Natural killer cell treated with Interleukin-12 subunit alpha and Interleukin-12 subunit beta and Interleukin-15 and Interleukin-18, amount 100 ng/mL, for 72 hours (primary cell): ENCODE measurements around the gene MICU1. TPM values are rescaled to one million over a fixed set of nuclear protein-coding genes. Genes with fewer than 3 reads are reported as not detected.
"Not testable (repeated sequence)": the region's sequence is repeated elsewhere in the genome, so short reads cannot be mapped to it uniquely, and the experiment has no call there.

ENCODE experiments used
- ATAC-seq, 2 donors: fragments of 150-1000 bp; cut with Tn5 transposase in 1 of 2; sonication (Bioruptor Pico), chemical (Tn5 transposase) in 1 of 2; 2 replicates each; pipeline ENCODE4 v1.10.0; 2021
- DNase-seq: peaks from one replicate; pipeline ENCODE4 v3.0.0; 2022; ENCODE audit warnings: low spot score
- H3K27ac Mint-ChIP-seq, 2 donors: 1 replicate in 1 of 2; 2 replicates in 1 of 2; pipeline ENCODE4 v1.8.0; 2022; ENCODE audit warnings: mixed read lengths in 2 of 2, mild to moderate bottlenecking in 1 of 2, moderate library complexity in 1 of 2
- H3K27me3 Mint-ChIP-seq, 2 donors: 1 replicate in 1 of 2; 2 replicates in 1 of 2; pipeline ENCODE4 v1.8.0; 2022; ENCODE audit warnings: mixed read lengths in 2 of 2
- H3K36me3 Mint-ChIP-seq: one replicate; pipeline ENCODE4 v1.8.0; 2022; ENCODE audit warnings: mixed read lengths
- H3K4me1 Mint-ChIP-seq, 2 donors: 1 replicate in 1 of 2; 2 replicates in 1 of 2; pipeline ENCODE4 v1.8.0; 2022; ENCODE audit warnings: low read depth in 2 of 2, mixed read lengths in 2 of 2, mild to moderate bottlenecking in 1 of 2
- H3K4me3 Mint-ChIP-seq: one replicate; pipeline ENCODE4 v1.8.0; 2022; ENCODE audit warnings: mixed read lengths
- H3K9me3 Mint-ChIP-seq: 2 replicates; pipeline ENCODE4 v1.8.0; 2022; ENCODE audit warnings: mixed read lengths
- total RNA-seq, 2 donors: library from RNA; stranded (reverse); gene quantifications; one replicate each; pipeline ENCODE4 v1.2.3, GENCODE V29; 2022

MICU1 gene
- total RNA-seq, 2 donors from 2014 or later: 40.8 to 43.0 TPM

GRCh38 chr10:72386916-72387586 is 238.8 kb downstream of the MICU1 start:
- H3K9me3 Mint-ChIP-seq: no peaks in the 10 kb centered on the region
- H3K36me3 Mint-ChIP-seq: no peaks in the 10 kb centered on the region
- H3K27me3 Mint-ChIP-seq: no peaks in the 10 kb centered on the region
- ATAC-seq (no peak), DNase-seq (no peak)
- no peak overlapping the region for H3K4me3 Mint-ChIP-seq
- no peaks in the 10 kb centered on the region for H3K4me1 Mint-ChIP-seq
- no peak overlapping the region for H3K27ac Mint-ChIP-seq

DNA sequence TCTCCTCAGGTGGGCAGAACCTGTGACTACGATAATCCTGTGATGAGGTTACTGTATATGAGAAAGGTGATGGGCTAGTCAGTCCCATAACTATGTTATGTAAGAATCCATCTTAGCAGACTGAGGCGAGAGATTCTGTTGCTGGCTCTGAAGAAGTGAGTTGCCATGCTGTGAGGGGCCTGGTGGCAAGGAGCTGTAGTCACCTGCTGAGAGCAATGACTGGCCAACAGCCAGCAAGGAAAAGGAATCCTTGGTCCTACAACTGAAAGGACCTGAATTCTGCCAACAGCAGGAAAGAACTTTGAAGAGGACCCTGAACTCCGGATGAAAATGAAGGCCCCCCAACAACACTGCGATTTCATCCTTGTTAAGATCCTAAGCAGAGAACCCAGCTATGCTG is 240.2 kb downstream of the MICU1 start:
- ATAC-seq (no peak), DNase-seq (no peak)
- Mint-ChIP-seq H3K27ac (no peak overlapping the region), H3K27me3 (no peaks in the 10 kb centered on the region), H3K9me3 (no peaks in the 10 kb centered on the region), H3K4me3 (no peak overlapping the region), H3K4me1 (no peaks in the 10 kb centered on the region), H3K36me3 (no peaks in the 10 kb centered on the region)

DNA sequence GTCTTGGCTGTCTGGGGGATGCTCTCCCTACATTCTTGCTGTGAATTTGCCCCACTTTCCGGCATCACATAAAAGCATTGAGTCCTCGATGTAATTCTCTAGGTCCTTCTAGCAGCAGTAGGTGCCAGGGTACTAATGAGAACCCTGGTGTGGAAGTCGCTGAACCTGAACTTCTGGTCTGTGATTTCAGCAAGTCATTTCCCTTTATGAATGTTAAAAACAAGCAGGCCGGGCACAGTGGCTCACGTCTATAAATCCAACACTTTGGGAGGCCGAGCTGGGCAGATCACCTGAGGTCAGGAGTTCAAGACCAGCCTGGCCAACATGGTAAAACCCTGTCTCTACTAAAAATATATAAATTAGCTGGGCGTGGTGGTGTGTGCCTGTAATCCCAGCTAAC is 240.9 kb downstream of the MICU1 start:
- DNase-seq, H3K4me3 Mint-ChIP-seq, H3K36me3 Mint-ChIP-seq, H3K27me3 Mint-ChIP-seq, H3K9me3 Mint-ChIP-seq, H3K27ac Mint-ChIP-seq, ATAC-seq, H3K4me1 Mint-ChIP-seq: not testable (repeated sequence)

DNA sequence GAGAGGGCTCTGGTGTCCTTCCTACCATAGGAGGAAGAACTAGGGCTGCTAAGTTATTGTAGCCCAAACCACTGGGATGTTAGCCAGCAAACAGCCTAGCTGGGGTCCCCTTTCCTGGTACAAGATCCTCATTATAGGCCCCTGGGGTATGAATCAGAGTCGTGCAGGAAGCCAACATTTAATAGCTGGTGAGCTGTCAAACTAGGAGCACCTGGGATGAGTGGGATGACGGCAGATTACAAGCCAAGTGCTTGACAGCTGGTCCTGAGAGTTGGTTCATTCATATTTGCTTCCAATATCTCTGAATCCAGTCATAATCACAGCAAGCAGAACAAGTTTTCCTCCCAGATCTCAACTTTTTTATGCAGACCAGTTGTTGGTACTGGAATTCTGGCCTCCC is 246.1 kb downstream of the MICU1 start:
- no peaks in the 10 kb centered on the region for H3K9me3 Mint-ChIP-seq
- no peak overlapping the region for H3K4me3 Mint-ChIP-seq
- ATAC-seq (no peak), DNase-seq (no peak)
- peaks cover 9% of the 10 kb centered on the region in 2 donors for H3K4me1 Mint-ChIP-seq
- no peaks in the 10 kb centered on the region for H3K36me3 Mint-ChIP-seq
- H3K27ac Mint-ChIP-seq: peak overlapping the region in 1 of 2 donors; percentile 32
- no peaks in the 10 kb centered on the region for H3K27me3 Mint-ChIP-seq

DNA sequence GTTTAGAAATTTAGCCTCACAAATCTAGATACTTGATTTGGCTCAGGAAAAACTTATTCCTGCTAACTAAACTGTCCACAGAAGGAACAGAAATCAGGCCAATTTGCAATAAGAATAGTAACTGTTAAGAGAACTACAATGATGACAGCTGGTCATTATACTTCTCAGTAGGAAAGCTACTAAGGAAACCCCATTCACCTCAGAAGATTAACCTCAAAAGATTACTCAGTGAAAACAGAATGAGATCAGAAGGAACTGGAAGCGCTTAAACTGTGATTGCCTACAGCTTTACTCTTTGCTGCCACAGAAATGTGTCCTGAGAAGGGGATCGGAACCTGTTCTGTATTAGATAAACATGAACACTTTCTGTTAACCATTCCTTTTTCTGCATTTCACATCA is 246.8 kb downstream of the MICU1 start:
- Mint-ChIP-seq H3K27ac (no peak overlapping the region), H3K4me1 (peaks cover 9% of the 10 kb centered on the region in 2 donors)
- peak in 1 of 2 donors; percentile 54 for ATAC-seq

GRCh38 chr10:72375585-72375984 is 250.3 kb downstream of the MICU1 start:
- Mint-ChIP-seq H3K9me3 (no peaks in the 10 kb centered on the region), H3K4me3 (no peak overlapping the region), H3K27me3 (no peaks in the 10 kb centered on the region), H3K36me3 (no peaks in the 10 kb centered on the region), H3K4me1 (peaks cover 10% of the 10 kb centered on the region in 2 donors), H3K27ac (no peak overlapping the region)
- ATAC-seq (no peak), DNase-seq (no peak)

More for the DNA sequence above, 246.8 kb downstream of the MICU1 start:
- no peak for DNase-seq
- no peaks in the 10 kb centered on the region for H3K9me3 Mint-ChIP-seq
- H3K27me3 Mint-ChIP-seq: no peaks in the 10 kb centered on the region
- no peak overlapping the region for H3K4me3 Mint-ChIP-seq
- H3K36me3 Mint-ChIP-seq: no peaks in the 10 kb centered on the region

GRCh38 chr10:72375173-72375572 is 250.7 kb downstream of the MICU1 start:
- ATAC-seq: no peak

DNA sequence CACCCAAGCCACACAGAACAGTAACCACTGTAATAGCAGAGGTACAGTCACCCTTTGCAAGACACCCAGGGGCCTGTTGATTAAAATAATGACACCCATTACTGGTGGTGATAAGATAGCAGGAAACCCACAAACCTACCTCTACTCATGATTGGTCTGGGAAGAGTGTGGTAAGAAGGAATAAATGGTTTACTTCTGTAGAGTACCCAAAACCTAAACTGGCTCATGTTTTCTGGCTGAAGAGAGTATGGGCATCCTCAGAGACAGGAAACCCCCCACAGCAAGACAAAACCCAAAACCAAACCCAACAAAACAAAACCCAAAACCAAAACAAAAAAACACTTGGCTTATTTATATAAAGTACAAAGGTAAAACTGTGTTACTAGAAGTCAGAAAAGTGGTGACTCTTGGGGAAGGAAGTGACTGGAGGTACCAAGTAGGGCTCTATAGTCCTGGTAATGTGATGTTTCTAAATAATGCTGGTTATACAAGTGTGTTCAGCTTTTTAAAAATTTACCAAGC is 255.6 kb downstream of the MICU1 start:
- peak overlapping the region; percentile 47 for H3K4me3 Mint-ChIP-seq
- no peak for DNase-seq

More at GRCh38 chr10:72375173-72375572, 250.7 kb downstream of the MICU1 start:
- DNase-seq: no peak
- no peaks in the 10 kb centered on the region for H3K36me3 Mint-ChIP-seq
- H3K4me1 Mint-ChIP-seq: peaks cover 14 to 15% of the 10 kb centered on the region in 2 donors
- H3K27ac Mint-ChIP-seq: no peak overlapping the region
- no peaks in the 10 kb centered on the region for H3K9me3 Mint-ChIP-seq
- H3K27me3 Mint-ChIP-seq: no peaks in the 10 kb centered on the region
- no peak overlapping the region for H3K4me3 Mint-ChIP-seq

GRCh38 chr10:72367301-72367960 is 258.4 kb downstream of the MICU1 start:
- peak overlapping the region in 1 of 2 donors; percentile 63 for H3K27ac Mint-ChIP-seq
- no peak for ATAC-seq
- peaks cover 37 to 42% of the 10 kb centered on the region in 2 donors for H3K4me1 Mint-ChIP-seq

More for the DNA sequence above, 255.6 kb downstream of the MICU1 start:
- Mint-ChIP-seq H3K9me3 (no peaks in the 10 kb centered on the region), H3K4me1 (peaks cover 29 to 32% of the 10 kb centered on the region in 2 donors), H3K27me3 (no peaks in the 10 kb centered on the region), H3K36me3 (peaks cover 8% of the 10 kb centered on the region), H3K27ac (peak overlapping the region; percentile 72 to 80)
- ATAC-seq: peak; percentile 89 to 94

DNA sequence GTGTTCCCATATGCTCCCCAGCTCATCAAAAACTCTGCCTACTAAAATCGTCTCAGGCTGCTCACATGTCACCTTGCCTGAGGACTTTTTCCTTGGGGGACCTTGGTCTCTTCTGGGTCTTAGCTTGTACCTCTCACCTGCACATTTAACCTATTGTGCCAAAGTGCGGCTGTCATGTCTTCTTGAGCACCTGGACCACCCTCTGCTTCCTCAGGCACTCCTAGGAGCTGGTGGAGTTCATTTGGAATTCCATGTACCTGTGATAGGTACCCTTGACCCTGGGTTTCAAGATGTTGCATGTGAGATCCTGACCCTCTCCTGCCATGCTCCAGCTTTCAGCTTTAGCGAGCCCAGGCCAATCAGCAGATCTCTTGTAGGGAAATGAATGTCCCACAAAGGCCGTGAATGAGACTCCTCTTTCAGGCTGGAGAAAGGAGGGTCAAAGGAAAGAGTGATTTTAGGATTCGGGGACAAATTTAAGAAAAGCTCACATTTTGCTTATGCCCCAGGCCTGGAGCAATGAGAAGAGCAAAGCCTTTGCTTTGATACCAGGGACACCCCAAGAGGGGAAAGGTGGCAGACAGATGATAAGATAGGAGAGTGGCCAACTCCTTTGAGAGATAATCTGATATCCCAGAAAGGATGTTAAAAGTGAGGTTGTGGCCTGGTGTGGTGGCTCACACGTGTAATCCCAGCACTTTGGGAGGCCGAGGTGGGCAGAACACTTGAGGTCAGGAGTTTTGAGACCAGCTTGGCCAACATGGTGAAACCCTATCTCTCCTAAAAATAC is 260.6 kb downstream of the MICU1 start:
- ATAC-seq (no peak), DNase-seq (no peak)
- H3K4me3 Mint-ChIP-seq: no peak overlapping the region
- H3K27me3 Mint-ChIP-seq: peaks cover 0 to 2% of the 10 kb centered on the region in 2 donors
- H3K36me3 Mint-ChIP-seq: peaks cover 8% of the 10 kb centered on the region
- peak overlapping the region in 1 of 2 donors; percentile 47 for H3K27ac Mint-ChIP-seq
- peaks cover 34 to 38% of the 10 kb centered on the region in 2 donors for H3K4me1 Mint-ChIP-seq
- no peaks in the 10 kb centered on the region for H3K9me3 Mint-ChIP-seq

More at GRCh38 chr10:72367301-72367960, 258.4 kb downstream of the MICU1 start:
- H3K27me3 Mint-ChIP-seq: peaks cover 0 to 2% of the 10 kb centered on the region in 2 donors
- H3K36me3 Mint-ChIP-seq: peaks cover 8% of the 10 kb centered on the region
- no peak overlapping the region for H3K4me3 Mint-ChIP-seq
- H3K9me3 Mint-ChIP-seq: no peaks in the 10 kb centered on the region
- DNase-seq: no peak

DNA sequence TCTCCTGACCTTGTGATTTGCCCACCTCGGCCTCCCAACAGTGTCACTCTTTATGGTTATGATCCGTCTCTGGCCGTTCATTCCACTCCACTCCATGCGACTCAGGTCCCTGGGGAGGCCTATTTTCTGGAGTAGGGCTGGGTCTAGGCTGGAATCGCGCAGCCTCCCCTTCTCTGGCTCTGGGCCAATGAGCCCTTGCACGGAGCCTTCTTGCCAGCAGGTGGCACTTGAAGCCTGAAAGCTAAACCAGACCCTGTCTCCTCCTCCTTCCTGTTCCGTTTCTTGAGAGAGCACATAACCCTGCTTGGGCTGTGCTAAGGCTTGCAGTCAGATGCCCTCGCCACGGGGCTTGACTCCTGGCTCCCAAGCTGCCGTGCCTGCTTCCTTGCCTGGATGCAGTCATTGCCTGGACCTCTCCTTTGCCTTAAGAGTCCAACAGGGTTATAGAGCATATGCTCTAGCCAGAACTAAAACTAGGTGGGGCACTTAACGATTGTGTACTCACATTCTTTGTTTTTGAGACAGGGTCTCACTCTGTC is 261.6 kb downstream of the MICU1 start:
- H3K27ac Mint-ChIP-seq: peak overlapping the region in 1 of 2 donors; percentile 47
- no peak overlapping the region for H3K4me3 Mint-ChIP-seq
- peaks cover 0 to 2% of the 10 kb centered on the region in 2 donors for H3K27me3 Mint-ChIP-seq
- ATAC-seq: peak; percentile 92 to 95
- H3K36me3 Mint-ChIP-seq: peaks cover 8% of the 10 kb centered on the region
- peak; percentile 81 for DNase-seq
- H3K9me3 Mint-ChIP-seq: no peaks in the 10 kb centered on the region
- H3K4me1 Mint-ChIP-seq: peaks cover 28 to 31% of the 10 kb centered on the region in 2 donors

GRCh38 chr10:72356987-72357386 is 268.9 kb downstream of the MICU1 start:
- no peak for ATAC-seq
- no peaks in the 10 kb centered on the region for H3K27me3 Mint-ChIP-seq
- no peak for DNase-seq
- H3K4me3 Mint-ChIP-seq: no peak overlapping the region
- peaks cover 8% of the 10 kb centered on the region for H3K36me3 Mint-ChIP-seq
- H3K27ac Mint-ChIP-seq: no peak overlapping the region
- peaks cover 17 to 25% of the 10 kb centered on the region in 2 donors for H3K4me1 Mint-ChIP-seq
- H3K9me3 Mint-ChIP-seq: peaks cover 3% of the 10 kb centered on the region

GRCh38 chr10:72356115-72356514 is 269.8 kb downstream of the MICU1 start:
- Mint-ChIP-seq H3K36me3 (peaks cover 11% of the 10 kb centered on the region), H3K4me3 (no peak overlapping the region), H3K4me1 (peaks cover 26 to 33% of the 10 kb centered on the region in 2 donors), H3K9me3 (peaks cover 3% of the 10 kb centered on the region), H3K27ac (no peak overlapping the region), H3K27me3 (no peaks in the 10 kb centered on the region)
- no peak for DNase-seq
- no peak for ATAC-seq
